Suppressor macrophage (primary cell): Measurements from ENCODE around the gene SOX5.
A peak's percentile ranks its signal among the peaks of the same experiment; 100 is the strongest.

Source experiments
- DNase-seq, 4 experiments: peaks; one replicate each; pipeline ENCODE4 v3.0.0-alpha.2; 2020 to 2022

Gene SOX5

DNA sequence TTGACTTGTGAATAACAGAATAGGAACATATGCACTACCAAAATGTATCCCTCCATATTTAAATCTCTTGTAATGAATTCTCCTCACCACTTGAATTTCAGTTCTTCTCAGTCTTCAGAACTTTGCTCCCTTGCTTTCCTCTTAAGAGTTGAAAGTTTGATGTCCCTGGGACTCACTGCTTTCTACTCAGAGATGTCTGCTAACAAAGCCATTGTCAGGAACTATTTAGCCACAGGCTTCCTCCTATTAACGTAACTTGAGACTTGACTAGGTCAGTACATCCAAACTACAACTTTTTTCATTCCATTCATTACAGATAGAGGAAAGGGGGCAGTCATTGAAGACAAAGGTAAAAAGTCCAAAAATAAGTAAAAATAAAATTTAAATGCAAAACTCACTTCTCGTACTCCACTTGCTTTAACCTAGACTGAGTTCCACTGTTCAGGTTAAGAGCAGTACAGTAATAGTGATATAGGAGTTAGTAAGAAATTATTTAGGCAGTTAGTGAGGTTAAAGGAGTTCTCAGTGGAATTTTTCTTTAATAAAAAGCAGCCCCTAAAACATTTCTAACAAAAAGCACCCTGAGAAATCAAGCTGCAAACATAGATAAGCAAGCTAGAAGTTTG, 364.2 kb downstream of the SOX5 start:
- DNase-seq = no peak

- peak in 2 of 4 experiments; percentile 2 to 18 for DNase-seq
Observed at GRCh38 chr12:23581913-23582312, 367.6 kb downstream of the SOX5 start.

DNA sequence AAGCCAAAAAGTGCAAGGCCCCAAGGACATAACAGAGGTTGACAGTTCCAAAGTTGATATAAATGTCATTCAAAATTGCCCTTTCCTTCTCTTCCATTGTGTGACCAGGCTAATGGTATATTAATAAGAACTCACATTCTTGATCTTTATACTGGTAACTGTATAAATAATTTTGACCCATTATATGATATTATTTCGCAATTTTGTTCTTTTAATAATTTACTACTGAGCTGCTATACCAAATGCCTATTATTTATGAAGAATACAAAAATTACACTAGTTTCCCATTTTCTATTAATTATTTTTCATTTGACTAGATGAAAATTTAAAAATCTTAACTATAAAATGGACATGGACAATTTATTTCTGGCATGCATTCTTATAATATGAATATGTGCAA, 370.2 kb downstream of the SOX5 start:
- no peak for DNase-seq

DNA sequence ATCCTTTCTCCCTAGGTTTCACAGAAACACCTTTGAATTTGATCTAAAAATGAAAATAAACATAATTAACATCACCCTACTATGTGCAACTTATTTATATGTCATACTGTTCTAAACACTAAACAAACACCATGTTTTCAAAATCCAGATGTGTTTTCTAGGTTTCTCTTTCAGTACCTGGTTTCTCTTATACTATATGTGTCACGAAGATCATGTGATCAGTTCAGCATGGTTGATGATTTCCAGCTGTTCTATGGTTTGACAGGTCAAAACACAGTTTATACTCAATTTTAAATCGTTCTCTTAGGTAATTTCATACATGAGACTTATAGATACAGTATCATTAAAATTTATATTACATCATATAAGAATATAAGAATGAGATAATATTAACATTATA, 373.1 kb downstream of the SOX5 start:
- DNase-seq = no peak

DNA sequence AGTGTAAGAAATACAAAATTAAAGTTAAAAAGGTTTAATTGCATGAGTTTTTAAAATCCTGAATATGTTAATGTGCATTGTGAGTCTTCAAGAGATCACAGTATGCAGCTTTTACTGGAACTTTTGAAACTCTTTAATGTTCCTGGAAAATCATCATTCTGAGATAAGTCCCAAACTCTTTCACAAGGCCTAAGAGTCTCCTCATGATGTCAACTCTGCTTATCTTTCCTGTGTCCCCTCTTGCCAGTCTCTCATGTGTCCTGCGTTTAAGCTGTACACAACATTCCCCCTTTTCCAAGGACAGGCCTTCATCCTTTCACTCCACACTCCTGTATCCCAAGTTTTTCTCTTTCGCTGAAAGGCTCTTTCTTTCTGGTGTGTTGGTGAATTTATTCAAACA, 380.1 kb downstream of the SOX5 start:
- no peak for DNase-seq

GRCh38 chr12:23566133-23566532, 383.3 kb downstream of the SOX5 start:
- DNase-seq = no peak

DNA sequence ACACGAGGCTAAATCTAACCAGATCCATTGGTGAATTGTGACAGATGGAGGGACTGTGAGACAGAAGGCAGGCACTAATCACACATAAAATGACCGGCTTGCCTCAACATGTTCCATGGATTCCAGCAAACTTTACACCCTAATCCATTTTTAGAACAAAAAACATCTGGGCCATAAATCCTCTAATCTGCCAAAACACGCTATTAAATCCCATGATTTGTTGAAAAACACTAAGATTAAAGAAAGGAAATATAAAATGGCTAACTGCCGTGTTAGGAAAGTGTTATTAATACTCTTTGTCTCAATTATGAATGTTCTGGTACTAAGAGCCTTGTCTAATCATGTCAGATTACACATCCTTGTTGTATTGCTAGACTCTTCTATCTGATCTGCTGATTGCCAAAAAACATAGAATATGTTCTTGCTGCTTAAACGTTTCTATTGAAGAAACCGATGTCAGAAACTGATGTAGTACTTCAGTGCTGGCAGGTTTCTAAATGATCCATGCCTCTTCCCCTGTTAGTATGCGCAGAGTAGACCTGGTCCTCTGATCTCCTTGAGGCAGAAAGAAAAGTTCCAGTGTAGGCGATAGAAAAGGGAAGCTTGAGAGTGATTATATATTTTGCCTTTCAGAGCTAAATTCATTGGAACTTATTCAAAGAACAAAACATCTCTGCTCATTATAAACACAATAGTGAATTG, 384.9 kb downstream of the SOX5 start:
- DNase-seq = no peak

GRCh38 chr12:23561364-23562345, 387.8 kb downstream of the SOX5 start:
- DNase-seq = no peak

GRCh38 chr12:23560611-23561010, 388.9 kb downstream of the SOX5 start:
- no peak for DNase-seq

- DNase-seq = no peak
Observed at GRCh38 chr12:23559268-23559753, 390.2 kb downstream of the SOX5 start.

- no peak for DNase-seq
Observed at GRCh38 chr12:23556661-23557060, 392.8 kb downstream of the SOX5 start.

DNA sequence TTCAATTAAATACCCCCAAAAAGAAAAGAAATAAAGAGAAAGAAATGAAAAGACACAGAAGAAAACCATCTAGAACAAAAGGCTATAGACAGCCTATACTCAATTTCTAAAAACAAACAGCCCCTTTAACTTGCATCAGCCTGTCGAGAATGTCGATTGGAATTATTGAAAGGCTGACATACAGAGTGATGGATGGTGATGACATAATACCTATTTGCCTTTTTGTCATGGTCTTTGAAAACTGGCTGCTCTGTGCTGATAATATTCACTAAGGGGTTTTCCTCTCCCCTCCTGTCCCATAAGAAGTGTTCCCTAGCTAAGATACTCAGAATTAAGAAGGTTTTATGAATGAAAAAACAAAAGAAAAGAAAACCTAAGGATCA, 393.7 kb downstream of the SOX5 start:
- no peak for DNase-seq

- DNase-seq = no peak
Observed at GRCh38 chr12:23555180-23555824, 394.2 kb downstream of the SOX5 start.

DNA sequence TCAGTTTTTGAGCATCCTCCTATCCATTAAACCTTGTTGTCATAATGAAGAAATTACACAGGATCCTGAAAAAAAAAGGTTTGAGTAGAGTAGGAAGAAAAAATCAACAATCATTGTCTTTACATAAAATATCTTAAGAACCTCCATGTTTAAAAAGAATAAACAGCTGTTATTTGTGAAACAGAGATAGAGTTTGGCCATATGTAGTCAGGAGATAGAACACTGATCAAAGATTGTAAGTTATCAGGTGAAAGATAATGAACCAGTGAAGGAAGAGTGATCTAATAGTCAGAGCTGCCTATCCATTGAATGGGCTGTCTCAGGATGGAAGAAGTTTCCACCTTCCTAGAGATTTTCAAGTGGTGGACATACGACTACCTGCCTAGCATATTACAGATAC, 397.1 kb downstream of the SOX5 start:
- DNase-seq = no peak

DNA sequence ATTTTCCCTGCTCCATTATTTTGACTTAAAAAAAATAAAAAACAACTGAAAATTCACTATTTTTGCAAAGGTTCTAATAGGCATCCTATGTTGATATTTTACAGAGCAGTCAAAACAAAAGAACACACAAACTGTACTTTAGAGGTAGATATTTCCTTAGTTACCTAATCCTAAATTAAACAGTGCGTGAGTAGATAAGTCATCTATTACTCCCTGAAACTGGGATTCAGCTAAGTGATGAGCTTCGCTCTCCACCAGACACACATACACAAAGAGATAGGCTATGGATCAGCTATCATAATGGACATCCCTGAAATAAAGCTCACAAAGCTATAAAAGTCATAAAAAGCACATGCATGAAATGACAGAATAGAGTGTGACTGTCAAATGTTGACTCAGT, 398.7 kb downstream of the SOX5 start:
- no peak for DNase-seq

- no peak for DNase-seq
Observed at GRCh38 chr12:23548742-23549141, 400.7 kb downstream of the SOX5 start.

DNA sequence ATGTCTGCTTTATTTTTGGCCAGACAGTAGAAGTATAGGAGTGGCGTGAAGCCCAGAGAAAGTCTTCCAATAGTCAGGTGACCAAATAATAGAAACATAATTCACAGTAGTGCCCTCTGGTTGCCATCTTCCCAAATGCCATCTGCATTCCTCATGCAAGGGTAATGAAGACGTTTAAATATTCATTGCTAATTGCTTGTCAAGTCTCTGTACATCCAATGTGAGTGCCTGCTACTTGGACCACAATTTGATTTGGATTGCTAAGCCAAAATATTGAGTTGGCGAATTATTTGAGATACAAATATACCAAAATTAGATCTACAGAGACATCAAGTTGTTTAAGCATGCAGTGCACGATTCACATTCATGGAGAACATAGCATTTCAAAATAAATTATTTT, 402.7 kb downstream of the SOX5 start:
- DNase-seq = no peak

- DNase-seq = no peak
Observed at GRCh38 chr12:23543767-23544166, 405.7 kb downstream of the SOX5 start.

- no peak for DNase-seq
Observed at GRCh38 chr12:23542187-23542586, 407.3 kb downstream of the SOX5 start.

DNA sequence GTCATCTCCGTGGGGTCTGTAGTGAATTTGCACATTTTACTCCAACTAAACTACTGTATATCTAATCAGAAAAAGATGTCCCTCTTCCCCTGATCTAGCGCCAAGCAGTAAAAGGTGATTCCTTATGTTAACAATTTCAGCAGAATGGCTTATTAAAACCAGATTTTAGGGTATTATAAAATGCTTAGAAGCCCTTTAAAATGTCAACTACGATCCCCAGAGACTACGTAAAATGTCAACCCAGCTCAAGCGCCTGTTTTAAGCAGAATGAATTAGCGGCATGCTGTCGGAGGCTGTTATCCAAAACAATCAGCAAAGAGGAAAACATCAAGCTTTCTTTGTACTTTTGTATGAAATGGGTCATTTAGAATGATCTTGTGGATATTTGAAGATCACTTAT, 408.9 kb downstream of the SOX5 start:
- no peak for DNase-seq

GRCh38 chr12:23536293-23536692, 413.2 kb downstream of the SOX5 start:
- no peak for DNase-seq

GRCh38 chr12:23535441-23535840, 414.0 kb downstream of the SOX5 start:
- DNase-seq = no peak

DNA sequence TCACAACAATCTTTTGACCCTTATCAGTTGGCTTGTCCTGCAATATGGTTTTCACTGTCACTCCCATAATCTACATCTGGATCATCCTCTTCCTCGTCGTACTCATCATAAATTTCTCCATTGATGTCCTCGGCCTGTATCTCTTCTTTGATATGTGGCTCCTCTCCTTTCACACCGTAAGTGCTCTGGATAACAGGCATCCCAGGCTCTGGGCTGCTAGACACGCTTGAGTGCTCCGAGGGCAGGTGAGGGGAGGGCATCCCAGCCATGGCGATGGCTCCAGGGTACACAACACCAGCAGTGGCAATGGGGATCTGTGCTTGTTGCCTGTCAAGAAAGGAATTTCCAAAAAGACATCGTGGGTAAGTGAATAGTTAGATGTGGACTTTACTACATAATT, 415.3 kb downstream of the SOX5 start:
- no peak for DNase-seq
